Fibroblast of lung (primary cell): ENCODE measurements around the gene PTPRU.

ENCODE experiments used
- EZH2 ChIP-seq: IDR thresholded peaks from 2 replicates; pipeline ENCODE4 v1.5.1; 2012; ENCODE audit warnings: low read length, control low read depth, mild to moderate bottlenecking; ENCODE audit errors: missing control alignments
- TF ChIP-seq, protein P1 (sequence below), 2 donors: IDR thresholded peaks in 1 of 2; conservative IDR thresholded peaks in 1 of 2; 1 replicate in 1 of 2; 2 replicates in 1 of 2; pipeline ENCODE4 v1.5.1; 2011 to 2012; ENCODE audit warnings: low read length in 2 of 2, control low read depth in 1 of 2, inconsistent platforms in 1 of 2, low read depth in 1 of 2, mild to moderate bottlenecking in 1 of 2

DNA sequence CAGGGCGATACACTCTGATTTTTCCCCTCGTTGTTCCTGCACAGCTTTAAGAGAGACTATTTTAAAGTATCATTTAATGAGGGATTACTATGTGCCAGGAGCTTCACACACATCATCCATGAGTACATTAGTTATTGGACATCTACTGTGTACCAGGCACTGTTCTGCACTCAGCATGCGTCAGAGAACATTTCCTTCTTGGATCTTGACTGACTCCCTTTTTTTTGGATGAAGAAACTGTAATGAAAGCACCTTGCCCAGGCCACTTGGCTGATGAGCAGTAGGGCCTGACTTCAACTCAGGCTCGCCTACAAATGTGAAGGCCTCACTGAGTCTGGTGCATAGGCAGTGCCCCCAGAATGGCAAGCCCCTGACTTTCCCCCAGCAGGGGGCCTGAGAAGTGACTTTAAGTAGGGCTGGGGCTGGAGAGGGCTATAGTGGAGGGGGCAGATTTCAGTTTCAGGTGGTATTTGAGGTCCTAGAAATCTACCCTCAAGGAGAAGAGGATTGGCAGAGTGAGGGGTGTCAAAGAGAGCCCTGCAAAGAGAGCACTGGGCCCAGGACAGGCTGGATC lies 50.0 kb downstream of the PTPRU start:
- TF ChIP-seq, protein P1, sequence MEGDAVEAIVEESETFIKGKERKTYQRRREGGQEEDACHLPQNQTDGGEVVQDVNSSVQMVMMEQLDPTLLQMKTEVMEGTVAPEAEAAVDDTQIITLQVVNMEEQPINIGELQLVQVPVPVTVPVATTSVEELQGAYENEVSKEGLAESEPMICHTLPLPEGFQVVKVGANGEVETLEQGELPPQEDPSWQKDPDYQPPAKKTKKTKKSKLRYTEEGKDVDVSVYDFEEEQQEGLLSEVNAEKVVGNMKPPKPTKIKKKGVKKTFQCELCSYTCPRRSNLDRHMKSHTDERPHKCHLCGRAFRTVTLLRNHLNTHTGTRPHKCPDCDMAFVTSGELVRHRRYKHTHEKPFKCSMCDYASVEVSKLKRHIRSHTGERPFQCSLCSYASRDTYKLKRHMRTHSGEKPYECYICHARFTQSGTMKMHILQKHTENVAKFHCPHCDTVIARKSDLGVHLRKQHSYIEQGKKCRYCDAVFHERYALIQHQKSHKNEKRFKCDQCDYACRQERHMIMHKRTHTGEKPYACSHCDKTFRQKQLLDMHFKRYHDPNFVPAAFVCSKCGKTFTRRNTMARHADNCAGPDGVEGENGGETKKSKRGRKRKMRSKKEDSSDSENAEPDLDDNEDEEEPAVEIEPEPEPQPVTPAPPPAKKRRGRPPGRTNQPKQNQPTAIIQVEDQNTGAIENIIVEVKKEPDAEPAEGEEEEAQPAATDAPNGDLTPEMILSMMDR (conservative IDR thresholded peaks at IDR 0.05 in 1 of 2, IDR thresholded peaks at IDR 0.05 in 1 of 2; ENCODE audit: low read depth in 1 of 2, low read length in 2 of 2), result no peak
- no peak for TF ChIP-seq EZH2
